IPS-18a (cell line): ENCODE data around the gene KCNK2.

Experiments used
- H3K27ac ChIP-seq: one replicate; pipeline ENCODE4 v1.5.1; 2013; ENCODE audit warnings: low read length
- H3K27me3 ChIP-seq: one replicate; pipeline ENCODE4 v1.6.1; 2013; ENCODE audit warnings: mild to moderate bottlenecking, low read length; ENCODE audit not compliant: control insufficient read depth, insufficient read depth
- H3K36me3 ChIP-seq: one replicate; pipeline ENCODE4 v1.6.1; 2013; ENCODE audit warnings: low read depth, low read length; ENCODE audit not compliant: control insufficient read depth
- H3K4me1 ChIP-seq: one replicate; pipeline ENCODE4 v1.6.1; 2013; ENCODE audit warnings: low read depth, low read length; ENCODE audit not compliant: control insufficient read depth
- H3K4me3 ChIP-seq: one replicate; pipeline ENCODE4 v1.5.1; 2013; ENCODE audit warnings: low read length
- H3K9ac ChIP-seq: one replicate; pipeline ENCODE4 v1.6.1; 2013; ENCODE audit warnings: mild to moderate bottlenecking, low read length, moderate library complexity
- H3K9me3 ChIP-seq: one replicate; pipeline ENCODE4 v1.6.1; 2013; ENCODE audit warnings: low read depth, low read length; ENCODE audit not compliant: control insufficient read depth

Gene KCNK2

DNA sequence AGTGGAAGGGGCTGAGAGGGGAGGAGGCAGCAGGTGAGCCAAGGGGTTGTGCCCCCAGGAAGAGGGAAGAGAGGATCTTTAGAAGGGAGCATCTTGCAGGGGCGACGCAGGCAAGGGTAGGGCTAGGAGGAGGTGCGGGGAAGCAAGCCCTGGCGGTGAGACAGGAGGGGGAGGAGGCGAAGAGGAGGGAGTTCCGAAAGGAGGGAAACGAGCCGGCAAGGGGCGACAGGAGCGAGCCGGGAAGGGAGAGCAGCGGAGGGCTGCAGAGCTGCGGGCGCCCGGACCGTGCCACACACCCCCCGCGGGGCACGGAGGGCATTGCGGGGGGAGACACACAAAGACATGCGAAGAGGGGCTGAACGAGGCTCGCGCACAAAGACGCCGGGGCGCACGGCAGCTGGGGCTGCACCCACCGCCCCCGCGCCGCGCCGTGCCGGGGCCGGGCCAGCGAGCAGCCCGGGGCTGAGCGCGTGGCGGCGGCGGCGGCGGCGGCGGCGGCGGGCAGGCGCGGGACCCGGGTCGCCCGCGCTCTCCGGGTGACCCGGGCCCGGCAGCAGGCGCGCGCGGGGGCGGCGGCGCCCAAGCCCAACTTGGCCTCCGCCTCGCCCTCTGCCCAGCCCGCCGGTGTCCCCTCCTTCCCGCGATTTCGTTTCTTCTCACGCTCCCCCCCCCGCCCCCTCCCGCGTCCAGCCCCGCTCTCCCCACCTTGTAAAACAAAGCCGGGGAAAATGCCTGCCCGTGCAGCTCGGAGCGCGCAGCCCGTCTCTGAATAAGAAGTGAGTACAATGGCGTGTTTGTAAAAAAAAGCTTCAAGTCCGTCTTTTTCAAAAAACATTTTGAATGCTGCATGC is at the start of gene KCNK2:
Gene KCNK2 (plus strand): TSS at position 206 of the 851 bp plus-strand sequence. CDS start 649 bp downstream, outside the sequence.
- Histone ChIP-seq H3K27me3 (peaks cover 88% of the 10 kb centered on the region), H3K9ac (peak within 1 kb of the TSS; percentile 32), H3K4me1 (peaks cover 6% of the 10 kb centered on the region), H3K9me3 (no peaks in the 10 kb centered on the region), H3K4me3 (peak within 1 kb of the TSS; percentile 49), H3K27ac (no peak within 1 kb of the TSS), H3K36me3 (no peaks in the 10 kb centered on the region)

DNA sequence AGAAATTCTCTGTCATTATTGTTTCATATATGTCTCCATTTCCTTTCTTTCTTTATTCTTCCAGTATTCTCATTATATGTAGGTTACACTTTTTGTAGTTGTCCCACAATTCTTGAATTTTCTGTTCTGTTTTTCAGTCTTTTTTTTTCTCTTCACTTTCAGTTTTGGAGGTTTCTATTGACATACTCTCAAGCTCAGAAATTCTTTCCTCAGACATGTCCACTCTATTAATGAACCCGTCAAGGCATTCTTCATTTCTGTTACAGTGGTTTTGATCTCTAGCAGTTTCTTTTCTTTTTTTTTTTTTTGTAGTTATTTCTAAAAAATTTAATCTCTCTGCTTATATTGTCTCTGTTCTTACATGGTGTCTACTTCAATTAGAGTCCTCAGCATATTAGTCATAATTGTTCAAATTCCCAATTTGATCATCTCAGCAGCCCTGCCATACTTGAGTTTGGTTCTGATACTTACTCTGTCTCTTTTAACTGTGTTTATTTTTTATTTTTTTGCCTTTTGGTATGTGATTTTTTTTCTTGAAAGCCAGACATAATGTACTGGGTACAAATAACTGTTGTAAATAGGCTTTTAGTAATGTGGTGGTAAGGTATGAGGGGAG is 49.5 kb upstream of the KCNK2 start:
- H3K36me3 ChIP-seq: no peaks in the 10 kb centered on the region
- H3K27ac ChIP-seq: no peak overlapping the region
- H3K4me3 ChIP-seq: no peak overlapping the region

DNA sequence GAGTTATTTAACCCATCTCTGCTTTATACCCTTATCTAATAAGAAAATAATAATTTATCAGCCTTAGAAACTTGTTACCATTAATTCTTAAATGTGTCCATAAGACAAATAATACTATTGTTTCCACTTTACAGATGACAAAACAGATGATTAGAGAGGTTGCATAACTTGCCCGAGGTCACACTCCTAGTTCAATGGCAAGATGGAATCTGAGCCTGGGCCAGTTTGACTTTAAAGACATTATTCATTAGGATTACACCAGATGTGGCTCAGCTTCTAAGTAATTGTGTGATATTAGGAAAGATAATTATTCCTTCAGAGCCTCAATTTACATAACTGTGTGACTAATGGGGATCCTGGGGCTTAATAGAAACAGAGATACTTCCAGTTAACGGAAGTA is 42.3 kb upstream of the KCNK2 start:
- Histone ChIP-seq H3K27me3 (no peaks in the 10 kb centered on the region), H3K27ac (no peak overlapping the region), H3K9ac (no peak overlapping the region), H3K4me1 (peaks cover 4% of the 10 kb centered on the region), H3K4me3 (no peak overlapping the region), H3K9me3 (no peaks in the 10 kb centered on the region), H3K36me3 (no peaks in the 10 kb centered on the region)

More for the DNA sequence above, 49.5 kb upstream of the KCNK2 start:
- Histone ChIP-seq H3K4me1 (no peaks in the 10 kb centered on the region), H3K27me3 (no peaks in the 10 kb centered on the region), H3K9me3 (no peaks in the 10 kb centered on the region), H3K9ac (no peak overlapping the region)

GRCh38 chr1:215043401-215043800 is 39.1 kb upstream of the KCNK2 start:
- peaks cover 17% of the 10 kb centered on the region for H3K4me1 ChIP-seq
- no peak overlapping the region for H3K27ac ChIP-seq
- H3K9me3 ChIP-seq: no peaks in the 10 kb centered on the region
- no peaks in the 10 kb centered on the region for H3K36me3 ChIP-seq
- H3K9ac ChIP-seq: no peak overlapping the region
- H3K27me3 ChIP-seq: no peaks in the 10 kb centered on the region
- no peak overlapping the region for H3K4me3 ChIP-seq

- Histone ChIP-seq H3K9me3 (no peaks in the 10 kb centered on the region), H3K4me3 (no peak overlapping the region), H3K36me3 (no peaks in the 10 kb centered on the region), H3K27me3 (no peaks in the 10 kb centered on the region), H3K4me1 (peaks cover 17% of the 10 kb centered on the region), H3K9ac (no peak overlapping the region), H3K27ac (no peak overlapping the region)
Observed at GRCh38 chr1:215044151-215044550, 38.4 kb upstream of the KCNK2 start.

GRCh38 chr1:215045698-215046308 is 36.7 kb upstream of the KCNK2 start:
- no peak overlapping the region for H3K4me3 ChIP-seq
- peaks cover 13% of the 10 kb centered on the region for H3K4me1 ChIP-seq
- H3K9ac ChIP-seq: no peak overlapping the region
- H3K36me3 ChIP-seq: no peaks in the 10 kb centered on the region
- no peaks in the 10 kb centered on the region for H3K27me3 ChIP-seq
- H3K27ac ChIP-seq: no peak overlapping the region
- no peaks in the 10 kb centered on the region for H3K9me3 ChIP-seq

- H3K4me1 ChIP-seq: peaks cover 18% of the 10 kb centered on the region
- no peak overlapping the region for H3K9ac ChIP-seq
- no peaks in the 10 kb centered on the region for H3K9me3 ChIP-seq
- no peak overlapping the region for H3K4me3 ChIP-seq
- no peaks in the 10 kb centered on the region for H3K27me3 ChIP-seq
- no peaks in the 10 kb centered on the region for H3K36me3 ChIP-seq
- no peak overlapping the region for H3K27ac ChIP-seq
Observed at GRCh38 chr1:215052256-215053015, 30.1 kb upstream of the KCNK2 start.

DNA sequence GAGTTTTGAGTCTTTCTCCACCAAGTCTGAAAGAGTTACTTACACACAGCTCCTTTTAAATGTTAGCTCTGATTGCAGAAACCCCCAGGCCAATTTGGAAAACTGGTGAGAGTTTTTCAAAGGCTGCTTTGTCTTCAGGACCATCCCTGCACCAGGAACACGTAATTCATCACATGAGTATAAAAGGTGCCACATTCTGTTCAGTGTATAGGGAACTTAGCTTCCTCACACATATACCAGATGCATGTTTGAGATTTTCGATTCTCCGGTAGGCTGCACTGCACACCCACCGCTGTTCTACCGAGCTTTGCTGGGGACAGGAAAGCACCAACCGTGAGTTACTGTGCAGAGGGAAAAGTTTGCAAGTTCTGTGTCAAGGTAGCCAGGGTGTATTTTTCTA is 28.3 kb upstream of the KCNK2 start:
- no peaks in the 10 kb centered on the region for H3K27me3 ChIP-seq
- H3K4me1 ChIP-seq: peaks cover 22% of the 10 kb centered on the region
- no peak overlapping the region for H3K4me3 ChIP-seq
- H3K9me3 ChIP-seq: no peaks in the 10 kb centered on the region
- H3K27ac ChIP-seq: no peak overlapping the region
- no peaks in the 10 kb centered on the region for H3K36me3 ChIP-seq
- H3K9ac ChIP-seq: no peak overlapping the region

DNA sequence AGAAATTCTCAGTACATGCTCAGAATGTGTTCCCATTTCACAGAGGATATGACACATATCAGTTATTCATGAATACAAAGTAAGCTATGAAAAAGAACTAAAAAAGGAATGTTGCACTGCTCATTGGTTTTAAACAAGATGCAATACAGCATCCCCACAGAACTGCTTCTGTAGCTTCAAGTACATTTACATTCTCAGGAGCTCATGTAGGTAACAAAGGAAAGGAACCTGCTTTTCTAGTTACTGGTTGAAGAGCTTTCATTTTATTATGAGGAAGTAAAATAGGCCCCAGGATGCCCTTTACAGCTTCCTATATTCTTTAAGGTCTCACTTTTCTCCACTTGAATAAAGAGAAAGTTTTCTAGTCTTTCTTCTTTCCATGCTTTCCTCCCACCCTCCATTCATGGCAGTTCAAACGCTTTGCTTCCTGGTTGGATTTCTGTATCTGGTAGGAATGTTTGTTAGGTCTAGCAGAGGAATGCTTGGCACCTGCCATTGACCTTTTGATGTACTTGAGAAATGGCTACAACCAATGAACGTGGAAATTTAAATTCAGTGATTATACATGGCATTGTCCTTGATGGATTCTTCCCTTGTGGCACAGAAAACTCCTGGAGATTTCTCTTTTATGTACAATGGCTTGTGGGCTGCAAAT is 27.1 kb upstream of the KCNK2 start:
- no peak overlapping the region for H3K4me3 ChIP-seq
- H3K4me1 ChIP-seq: peaks cover 22% of the 10 kb centered on the region
- no peaks in the 10 kb centered on the region for H3K36me3 ChIP-seq
- no peaks in the 10 kb centered on the region for H3K27me3 ChIP-seq
- H3K9ac ChIP-seq: no peak overlapping the region
- H3K27ac ChIP-seq: no peak overlapping the region
- H3K9me3 ChIP-seq: no peaks in the 10 kb centered on the region

GRCh38 chr1:215056584-215056983 is 26.0 kb upstream of the KCNK2 start:
- Histone ChIP-seq H3K9ac (no peak overlapping the region), H3K27me3 (no peaks in the 10 kb centered on the region), H3K27ac (no peak overlapping the region), H3K4me3 (no peak overlapping the region), H3K4me1 (peaks cover 22% of the 10 kb centered on the region), H3K36me3 (no peaks in the 10 kb centered on the region), H3K9me3 (no peaks in the 10 kb centered on the region)

DNA sequence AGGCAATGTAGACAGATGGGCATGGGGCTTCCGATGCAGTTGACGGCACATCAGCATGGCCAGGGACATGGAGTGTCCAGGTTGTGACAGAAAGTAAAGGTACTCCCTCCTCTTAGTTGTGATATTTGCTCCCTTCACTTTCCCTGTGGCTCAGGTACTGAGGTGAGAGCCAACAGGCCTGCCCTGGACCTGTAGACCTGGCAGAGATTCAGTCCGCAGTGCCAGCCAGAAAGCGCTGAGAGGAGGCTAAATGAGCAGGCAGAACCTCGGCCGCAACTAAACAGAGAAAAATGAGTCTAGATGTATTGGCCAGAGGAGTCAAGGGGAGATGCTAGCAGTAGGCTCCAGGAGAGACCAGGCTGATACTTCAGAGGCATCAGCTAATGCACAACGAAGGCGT is 22.6 kb upstream of the KCNK2 start:
- H3K27ac ChIP-seq: no peak overlapping the region
- no peaks in the 10 kb centered on the region for H3K27me3 ChIP-seq

More for the DNA sequence above, 22.6 kb upstream of the KCNK2 start:
- H3K4me1 ChIP-seq: peaks cover 16% of the 10 kb centered on the region
- H3K36me3 ChIP-seq: no peaks in the 10 kb centered on the region
- no peaks in the 10 kb centered on the region for H3K9me3 ChIP-seq
- no peak overlapping the region for H3K4me3 ChIP-seq
- H3K9ac ChIP-seq: no peak overlapping the region
